GM12874 (cell line): ENCODE results near the gene PHF14.

Source experiments
- TF ChIP-seq, protein P1 (sequence below): IDR thresholded peaks from 2 replicates; pipeline ENCODE4 v1.5.1; 2011; ENCODE audit warnings: low read depth, mild to moderate bottlenecking, control low read depth, low read length, moderate library complexity; ENCODE audit not compliant: insufficient read depth

Gene PHF14

DNA sequence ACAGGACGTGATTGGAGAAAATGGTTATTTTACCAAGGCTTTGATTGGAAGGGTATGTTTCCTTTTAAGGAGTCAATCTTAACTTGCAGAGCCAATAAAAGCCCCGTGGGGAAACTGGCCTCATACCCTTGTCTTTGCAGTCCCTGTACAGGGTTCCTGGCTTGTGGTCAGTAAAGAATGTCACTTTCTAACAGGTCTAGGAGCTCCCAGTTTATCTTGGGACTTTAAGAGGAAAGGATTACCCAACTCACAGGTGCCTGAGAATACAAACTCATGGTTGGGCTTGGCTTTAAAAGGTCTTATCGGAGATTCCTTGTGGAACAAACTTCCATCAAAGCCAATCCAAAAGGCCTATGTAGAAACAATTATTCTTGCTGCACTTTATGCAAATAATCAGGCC is 221.8 kb downstream of the PHF14 start:
- TF ChIP-seq, protein P1, sequence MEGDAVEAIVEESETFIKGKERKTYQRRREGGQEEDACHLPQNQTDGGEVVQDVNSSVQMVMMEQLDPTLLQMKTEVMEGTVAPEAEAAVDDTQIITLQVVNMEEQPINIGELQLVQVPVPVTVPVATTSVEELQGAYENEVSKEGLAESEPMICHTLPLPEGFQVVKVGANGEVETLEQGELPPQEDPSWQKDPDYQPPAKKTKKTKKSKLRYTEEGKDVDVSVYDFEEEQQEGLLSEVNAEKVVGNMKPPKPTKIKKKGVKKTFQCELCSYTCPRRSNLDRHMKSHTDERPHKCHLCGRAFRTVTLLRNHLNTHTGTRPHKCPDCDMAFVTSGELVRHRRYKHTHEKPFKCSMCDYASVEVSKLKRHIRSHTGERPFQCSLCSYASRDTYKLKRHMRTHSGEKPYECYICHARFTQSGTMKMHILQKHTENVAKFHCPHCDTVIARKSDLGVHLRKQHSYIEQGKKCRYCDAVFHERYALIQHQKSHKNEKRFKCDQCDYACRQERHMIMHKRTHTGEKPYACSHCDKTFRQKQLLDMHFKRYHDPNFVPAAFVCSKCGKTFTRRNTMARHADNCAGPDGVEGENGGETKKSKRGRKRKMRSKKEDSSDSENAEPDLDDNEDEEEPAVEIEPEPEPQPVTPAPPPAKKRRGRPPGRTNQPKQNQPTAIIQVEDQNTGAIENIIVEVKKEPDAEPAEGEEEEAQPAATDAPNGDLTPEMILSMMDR = no peak

DNA sequence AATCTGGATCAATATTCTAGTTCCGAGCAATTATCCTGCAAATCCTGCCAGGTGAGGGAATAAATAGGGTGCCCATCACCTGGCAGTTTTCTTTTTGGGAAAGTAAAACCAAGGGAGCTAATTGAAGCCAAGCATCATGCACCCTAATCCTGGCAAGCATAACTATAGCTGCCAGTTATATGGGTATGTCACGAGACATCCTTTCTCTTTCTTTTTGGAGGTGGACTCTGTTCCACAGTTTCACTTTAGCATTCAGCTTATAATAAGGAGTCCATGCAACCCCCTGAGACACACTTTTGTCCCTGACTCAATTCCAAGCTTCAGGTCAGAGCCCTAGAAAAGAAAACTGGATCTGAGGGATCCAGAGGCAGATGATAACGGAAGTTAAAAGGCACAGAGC is 222.5 kb downstream of the PHF14 start:
- TF ChIP-seq, protein P1 = no peak

DNA sequence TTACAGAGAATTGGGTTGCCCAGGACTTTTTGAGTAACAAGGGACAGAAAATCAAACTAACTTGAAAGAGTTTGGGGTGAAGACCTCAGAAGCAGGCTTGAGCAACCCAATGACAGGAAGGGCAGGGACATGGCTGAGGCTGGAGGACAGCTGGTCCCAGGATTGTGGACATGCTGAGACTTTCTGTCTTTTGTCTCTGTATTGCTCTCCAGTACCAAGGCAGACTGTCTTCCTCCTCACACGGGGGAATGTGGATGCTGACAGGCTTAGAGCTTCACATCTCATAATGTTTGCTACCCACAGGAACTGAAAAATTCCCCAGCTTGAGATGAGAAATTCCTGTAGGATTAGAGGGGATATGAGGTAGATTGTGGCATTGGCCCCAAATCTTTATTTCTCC is 229.6 kb downstream of the PHF14 start:
- TF ChIP-seq, protein P1 = no peak

DNA sequence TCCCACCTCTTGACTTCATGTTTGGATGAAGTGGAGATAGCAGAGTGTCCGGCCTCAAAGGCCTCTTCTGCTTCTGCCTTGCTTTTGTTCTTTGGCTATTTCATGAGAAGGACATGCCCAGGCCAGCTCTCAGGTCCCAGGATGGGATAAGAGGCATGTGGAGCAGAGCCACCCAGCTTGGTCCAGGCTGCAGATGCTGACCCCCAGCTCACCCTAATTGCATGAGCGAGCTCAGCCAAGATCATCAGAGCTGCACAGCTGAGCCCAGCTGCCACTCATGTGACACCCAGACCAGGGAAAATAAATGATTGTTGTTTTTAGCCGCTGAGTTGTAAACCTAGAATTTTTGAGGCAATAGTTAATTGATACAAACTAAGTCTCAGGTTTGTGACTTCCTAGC is 230.0 kb downstream of the PHF14 start:
- TF ChIP-seq, protein P1 = no peak

DNA sequence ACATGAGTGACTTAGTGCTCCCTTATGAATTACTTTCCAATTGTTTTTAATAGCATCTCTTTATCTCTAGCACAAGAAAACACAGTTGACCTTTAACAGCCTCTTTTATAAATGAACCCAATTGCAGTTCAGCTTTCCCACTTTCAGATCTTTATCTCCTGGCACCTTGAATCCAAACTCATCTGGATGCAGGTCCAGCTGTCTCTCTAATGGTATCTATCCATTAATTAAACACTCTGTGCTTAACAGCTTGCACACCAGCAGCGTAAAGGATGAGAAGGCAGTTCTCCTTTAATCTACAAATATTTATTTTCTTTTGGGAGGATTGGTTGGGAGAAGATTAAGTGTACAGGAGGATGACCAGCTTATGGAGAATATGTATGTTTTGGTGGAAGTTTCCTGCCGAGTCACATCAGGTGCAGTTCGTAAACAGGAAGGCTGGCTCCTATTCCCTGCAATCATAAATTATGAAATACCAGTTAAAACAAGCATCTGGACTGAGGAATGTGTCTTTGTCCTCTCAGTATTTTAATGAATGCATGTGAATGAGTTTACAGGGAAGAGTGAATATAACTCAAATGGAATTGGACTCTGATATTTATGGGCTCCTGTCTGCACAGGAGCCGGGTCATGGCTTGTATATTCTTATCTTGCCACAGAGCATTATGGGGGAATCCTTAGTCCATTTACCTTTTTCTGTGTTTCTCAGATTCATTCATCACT is 232.7 kb downstream of the PHF14 start:
- TF ChIP-seq, protein P1 = no peak

DNA sequence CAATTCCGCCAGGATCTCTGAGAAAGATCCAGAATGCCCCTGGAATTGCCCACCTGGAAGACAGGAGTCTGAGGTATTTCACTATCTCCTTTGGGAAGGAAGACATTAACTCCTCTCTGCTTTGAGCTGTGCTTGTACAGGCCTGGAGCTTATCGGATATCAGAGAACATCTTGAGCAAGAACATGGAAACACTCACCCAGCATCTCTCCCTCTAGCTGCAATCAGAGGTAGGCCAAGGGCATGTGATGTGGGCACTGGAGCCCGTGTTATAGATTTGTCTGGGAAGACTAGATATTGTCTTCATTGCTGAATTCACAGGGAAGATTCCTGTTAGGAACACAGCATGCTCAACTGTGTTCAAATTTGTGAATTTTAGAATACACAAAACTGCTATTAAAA is 233.9 kb downstream of the PHF14 start:
- TF ChIP-seq, protein P1 = no peak

DNA sequence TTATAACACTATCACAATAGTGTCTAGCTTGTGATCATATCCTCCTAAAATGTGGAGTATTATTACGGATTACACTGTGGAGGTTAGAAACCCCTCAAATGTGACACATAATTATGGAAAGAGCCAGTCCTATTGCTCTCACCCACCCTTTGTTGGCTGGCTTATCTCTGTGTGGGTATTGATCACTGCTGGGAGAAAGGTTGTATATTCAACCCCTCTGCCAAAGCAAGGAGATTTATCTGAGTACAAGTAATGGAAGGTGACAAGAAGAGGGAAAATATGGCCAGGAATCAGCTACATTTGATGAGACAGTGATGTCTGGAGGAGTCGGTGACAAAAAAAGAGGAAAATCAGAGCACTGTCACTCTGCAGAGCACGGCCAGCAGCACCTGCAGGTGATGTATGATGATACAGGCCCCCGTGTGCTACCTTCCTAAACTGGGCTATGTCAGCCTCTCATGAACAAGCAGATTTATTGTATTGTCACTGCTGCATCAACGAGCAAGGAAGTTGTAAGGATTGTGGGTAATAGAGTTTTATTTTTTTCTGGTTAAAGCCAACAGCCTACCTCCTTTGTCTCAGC is 235.3 kb downstream of the PHF14 start:
- TF ChIP-seq, protein P1 = no peak
